ENCODE results near the gene CD248.
"Not testable (repeated sequence)": the region's sequence is repeated elsewhere in the genome, so short reads cannot be mapped to it uniquely, and the experiment has no call there.

CD248 gene

GRCh38 chr11:66285250-66285947 lies 31.4 kb downstream of the CD248 start:
- in situ Hi-C loops (cut with HindIII; ENCODE audit: low pct_unique_long_range_greater_than_20kb, low sequenced_read_pairs), result no loop called here
- no peak for DNase-seq (ENCODE audit: low read depth in 1 of 2, low spot score in 1 of 2)
- no peak for TF ChIP-seq JUND (IDR thresholded peaks at IDR 0.05; ENCODE audit: low read depth)

GRCh38 chr11:66284526-66285078 lies 32.2 kb downstream of the CD248 start:
- no peak for TF ChIP-seq JUND (IDR thresholded peaks at IDR 0.05; ENCODE audit: low read depth)
- in situ Hi-C loops (cut with HindIII; ENCODE audit: low pct_unique_long_range_greater_than_20kb, low sequenced_read_pairs), result no loop called here
- no peak for DNase-seq (ENCODE audit: low read depth in 1 of 2, low spot score in 1 of 2)

- DNase-seq (ENCODE audit: low read depth in 1 of 2, low spot score in 1 of 2), result no peak
- in situ Hi-C loops (cut with HindIII; ENCODE audit: low pct_unique_long_range_greater_than_20kb, low sequenced_read_pairs), result no loop called here
- TF ChIP-seq JUND (IDR thresholded peaks at IDR 0.05; ENCODE audit: low read depth), result no peak
Measured at GRCh38 chr11:66283461-66284105, 33.3 kb downstream of the CD248 start.

- in situ Hi-C loops (cut with HindIII; ENCODE audit: low pct_unique_long_range_greater_than_20kb, low sequenced_read_pairs), result no loop called here
- peak; percentile 97 to 98 for DNase-seq (ENCODE audit: low read depth in 1 of 2, low spot score in 1 of 2)
- no peak for TF ChIP-seq JUND (IDR thresholded peaks at IDR 0.05; ENCODE audit: low read depth)
Measured at GRCh38 chr11:66282468-66283455, 34.1 kb downstream of the CD248 start.

GRCh38 chr11:66281776-66282467 lies 34.9 kb downstream of the CD248 start:
- in situ Hi-C loops (cut with HindIII; ENCODE audit: low pct_unique_long_range_greater_than_20kb, low sequenced_read_pairs), result no loop called here
- no peak for TF ChIP-seq JUND (IDR thresholded peaks at IDR 0.05; ENCODE audit: low read depth)

GRCh38 chr11:66281001-66281400 lies 35.8 kb downstream of the CD248 start:
- DNase-seq (ENCODE audit: low read depth in 1 of 2, low spot score in 1 of 2), result no peak
- TF ChIP-seq JUND (IDR thresholded peaks at IDR 0.05; ENCODE audit: low read depth), result no peak
- in situ Hi-C loops (cut with HindIII; ENCODE audit: low pct_unique_long_range_greater_than_20kb, low sequenced_read_pairs), result no loop called here

More at GRCh38 chr11:66281776-66282467, 34.9 kb downstream of the CD248 start:
- no peak for DNase-seq (ENCODE audit: low read depth in 1 of 2, low spot score in 1 of 2)

- in situ Hi-C loops (cut with HindIII; ENCODE audit: low pct_unique_long_range_greater_than_20kb, low sequenced_read_pairs), result no loop called here
- TF ChIP-seq JUND (IDR thresholded peaks at IDR 0.05; ENCODE audit: low read depth), result no peak
- no peak for DNase-seq (ENCODE audit: low read depth in 1 of 2, low spot score in 1 of 2)
Measured at GRCh38 chr11:66280428-66280827, 36.4 kb downstream of the CD248 start.

- in situ Hi-C loops (cut with HindIII; ENCODE audit: low pct_unique_long_range_greater_than_20kb, low sequenced_read_pairs), result no loop called here
- no peak for TF ChIP-seq JUND (IDR thresholded peaks at IDR 0.05; ENCODE audit: low read depth)
- no peak for DNase-seq (ENCODE audit: low read depth in 1 of 2, low spot score in 1 of 2)
Measured at GRCh38 chr11:66279092-66279734, 37.6 kb downstream of the CD248 start.

GRCh38 chr11:66278363-66279091 lies 38.3 kb downstream of the CD248 start:
- no peak for TF ChIP-seq JUND (IDR thresholded peaks at IDR 0.05; ENCODE audit: low read depth)
- in situ Hi-C loops (cut with HindIII; ENCODE audit: low pct_unique_long_range_greater_than_20kb, low sequenced_read_pairs), result no loop called here
- DNase-seq (ENCODE audit: low read depth in 1 of 2, low spot score in 1 of 2), result peak in 1 of 2 experiments; percentile 41

GRCh38 chr11:66277471-66278362 lies 39.1 kb downstream of the CD248 start, which contains the start of gene CNIH2:
CNIH2 (plus strand) TSS chr11:66278175; CDS start chr11:66278457, 282 bp downstream.
- in situ Hi-C loops (cut with HindIII; ENCODE audit: low pct_unique_long_range_greater_than_20kb, low sequenced_read_pairs), result no loop called here
- TF ChIP-seq JUND (IDR thresholded peaks at IDR 0.05; ENCODE audit: low read depth), result no peak
- DNase-seq (ENCODE audit: low read depth in 1 of 2, low spot score in 1 of 2), result peak; percentile 49 to 77

- in situ Hi-C loops (cut with HindIII; ENCODE audit: low pct_unique_long_range_greater_than_20kb, low sequenced_read_pairs); DNase-seq (ENCODE audit: low read depth in 1 of 2, low spot score in 1 of 2): not testable (repeated sequence)
Measured at GRCh38 chr11:66277064-66277463, 39.8 kb downstream of the CD248 start.

- DNase-seq (ENCODE audit: low read depth in 1 of 2, low spot score in 1 of 2); in situ Hi-C loops (cut with HindIII; ENCODE audit: low pct_unique_long_range_greater_than_20kb, low sequenced_read_pairs): not testable (repeated sequence)
Measured at GRCh38 chr11:66276619-66277018, 40.2 kb downstream of the CD248 start.
